GM12891 (cell line): ENCODE data around the gene SWSAP1.

Experiments used
- DNase-seq: peaks from one replicate; pipeline ENCODE4 v3.0.0; 2011; ENCODE audit warnings: low spot score; ENCODE audit not compliant: insufficient read length
- FAIRE-seq: peaks from 2 replicates; lab custom pipeline; 2011; peaks lifted over from hg19 to GRCh38; lab: Jason Lieb, UNC
- PAX5 ChIP-seq: IDR thresholded peaks from 2 replicates; pipeline ENCODE4 v1.6.1; 2011; ENCODE audit warnings: low read length, moderate library complexity, mild to moderate bottlenecking; ENCODE audit not compliant: insufficient read depth, severe bottlenecking
- POLR2A ChIP-seq: IDR thresholded peaks from 2 replicates; pipeline ENCODE4 v1.6.1; 2011; ENCODE audit warnings: low read depth, low read length, control low read depth
- POLR2AphosphoS5 ChIP-seq: IDR thresholded peaks from 2 replicates; pipeline ENCODE4 v1.6.1; 2011; ENCODE audit warnings: low read depth, low read length, control low read depth
- POU2F2 ChIP-seq: IDR thresholded peaks from 2 replicates; pipeline ENCODE4 v1.6.1; 2011; ENCODE audit warnings: low read depth, mild to moderate bottlenecking, control low read depth, low read length, moderate library complexity
- SPI1 ChIP-seq: IDR thresholded peaks from 2 replicates; pipeline ENCODE4 v1.6.1; 2011; ENCODE audit warnings: low read depth, low read length, control low read depth
- TAF1 ChIP-seq: IDR thresholded peaks from 2 replicates; pipeline ENCODE4 v1.6.1; 2011; ENCODE audit warnings: low read depth, low read length, control low read depth

Gene SWSAP1

GRCh38 chr19:11422163-11423065, 47.9 kb downstream of the SWSAP1 start:
- peak; percentile 97 for FAIRE-seq
- TF ChIP-seq PAX5 (no peak), TAF1 (no peak), POU2F2 (no peak), POLR2A (no peak), SPI1 (no peak), POLR2AphosphoS5 (no peak)

GRCh38 chr19:11423164-11423790, 48.8 kb downstream of the SWSAP1 start:
- DNase-seq (no peak), FAIRE-seq (no peak)
- TF ChIP-seq PAX5 (no peak), TAF1 (no peak)

More at GRCh38 chr19:11422163-11423065, 47.9 kb downstream of the SWSAP1 start:
- DNase-seq: peak; percentile 80

- DNase-seq (no peak), FAIRE-seq (no peak)
- TF ChIP-seq PAX5 (no peak), SPI1 (no peak)
Measured at GRCh38 chr19:11423791-11424181, 49.3 kb downstream of the SWSAP1 start.
